Measurements from ENCODE around the gene OR6B3. TPM values are rescaled to one million over a fixed set of nuclear protein-coding genes. Genes with fewer than 3 reads are reported as not detected.

Gene OR6B3
- total RNA-seq, 1 experiment from 2014 or later = not detected

DNA sequence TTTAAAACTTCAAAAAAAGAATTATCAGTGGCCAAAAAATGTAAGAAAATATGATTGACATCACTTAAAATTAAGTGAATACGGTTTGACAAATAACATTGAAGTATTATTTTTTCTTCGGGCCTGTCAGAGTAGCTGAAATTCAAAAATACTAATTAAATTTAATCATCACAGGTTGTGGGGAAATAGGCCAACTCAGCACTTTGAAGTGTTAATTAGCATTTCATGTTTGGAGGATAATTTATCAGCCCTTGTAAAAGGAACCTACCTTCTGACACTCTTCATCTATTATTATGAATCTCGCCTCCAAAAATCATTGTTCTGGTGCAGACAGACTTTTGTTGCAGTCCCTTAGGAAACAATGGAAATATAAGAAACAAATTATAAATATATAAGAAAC is 17.6 kb upstream of the OR6B3 start:
- Histone ChIP-seq H3K27ac (ENCODE audit: low read length) (no peak overlapping the region), H3K4me2 (ENCODE audit: low read depth, low read length, poor library complexity, severe bottlenecking) (no peak overlapping the region), H3K4me1 (ENCODE audit: low read length) (no peaks in the 10 kb centered on the region)

DNA sequence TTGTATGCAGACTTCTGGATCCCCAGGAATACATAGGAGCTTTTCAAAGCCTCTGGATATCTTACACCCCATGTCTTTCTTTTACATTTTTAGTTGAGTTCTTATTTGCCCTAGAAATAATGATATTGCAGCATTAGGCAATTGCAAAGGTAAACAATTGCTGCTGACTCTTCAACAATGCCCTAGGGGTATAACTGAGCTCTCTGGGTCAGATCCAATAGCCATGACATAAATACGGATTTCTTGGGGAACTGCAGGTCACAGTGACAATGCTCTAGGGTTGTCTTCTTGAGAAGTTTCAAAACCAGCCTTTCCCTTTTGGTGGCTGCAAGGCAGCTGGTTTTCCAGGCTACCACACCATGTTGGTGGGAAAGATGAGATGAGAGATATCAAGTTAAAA is 16.5 kb upstream of the OR6B3 start:
- Histone ChIP-seq H3K36me3 (ENCODE audit: insufficient read depth, low read length) (no peaks in the 10 kb centered on the region), H3K27ac (ENCODE audit: low read length) (no peak overlapping the region), H3K4me3 (ENCODE audit: low read length) (no peak overlapping the region), H3K9me2 (replicated peaks; ENCODE audit: insufficient read depth, low read length) (no peaks in the 10 kb centered on the region), H3K27me3 (ENCODE audit: low read length) (no peaks in the 10 kb centered on the region), H3K4me2 (ENCODE audit: low read depth, low read length, poor library complexity, severe bottlenecking) (no peak overlapping the region), H3K9ac (ENCODE audit: low read length) (no peak overlapping the region), H2AFZ (ENCODE audit: low read length) (no peak overlapping the region), H3K9me3 (ENCODE audit: low read length) (no peaks in the 10 kb centered on the region), H3K79me2 (ENCODE audit: low read length) (no peaks in the 10 kb centered on the region), H4K20me1 (ENCODE audit: insufficient read depth, low read depth, low read length) (no peaks in the 10 kb centered on the region), H3K4me1 (ENCODE audit: low read length) (no peaks in the 10 kb centered on the region)
- DNase-seq = no peak

More for the DNA sequence above, 17.6 kb upstream of the OR6B3 start:
- no peaks in the 10 kb centered on the region for H3K9me2 ChIP-seq (replicated peaks; ENCODE audit: insufficient read depth, low read length)
- no peaks in the 10 kb centered on the region for H3K9me3 ChIP-seq (ENCODE audit: low read length)
- H3K36me3 ChIP-seq (ENCODE audit: insufficient read depth, low read length) = no peaks in the 10 kb centered on the region
- H3K27me3 ChIP-seq (ENCODE audit: low read length) = 0 out of 2 replicates have a peak, but pooled peaks cover 4% of the 10 kb centered on the region
- no peaks in the 10 kb centered on the region for H4K20me1 ChIP-seq (ENCODE audit: insufficient read depth, low read depth, low read length)
- no peaks in the 10 kb centered on the region for H3K79me2 ChIP-seq (ENCODE audit: low read length)
- H2AFZ ChIP-seq (ENCODE audit: low read length) = no peak overlapping the region
- H3K9ac ChIP-seq (ENCODE audit: low read length) = no peak overlapping the region
- no peak for DNase-seq
- H3K4me3 ChIP-seq (ENCODE audit: low read length) = no peak overlapping the region

DNA sequence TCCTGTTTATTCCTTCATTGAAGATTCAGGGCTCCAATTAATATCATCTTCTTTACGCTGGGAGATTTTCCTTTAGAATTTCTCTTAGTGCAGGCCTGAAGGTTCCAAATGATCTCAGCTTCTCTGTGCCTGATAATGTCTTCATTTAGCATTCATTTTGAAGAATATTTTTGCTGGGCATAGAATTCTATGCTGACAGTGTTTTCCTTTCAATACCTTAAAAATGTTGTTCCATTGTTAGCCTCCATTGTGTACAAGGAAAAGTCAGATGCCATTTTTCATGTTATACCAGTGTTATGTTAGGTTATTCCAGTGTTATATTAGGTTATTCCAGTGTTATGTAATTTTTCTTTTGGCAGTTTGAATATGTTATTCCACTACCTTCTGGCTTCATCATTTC is 14.9 kb upstream of the OR6B3 start:
- no peak overlapping the region for H3K27ac ChIP-seq (ENCODE audit: low read length)
- no peak overlapping the region for H3K4me3 ChIP-seq (ENCODE audit: low read length)
- no peaks in the 10 kb centered on the region for H3K9me3 ChIP-seq (ENCODE audit: low read length)
- no peak for DNase-seq
- H3K9ac ChIP-seq (ENCODE audit: low read length) = no peak overlapping the region
- H3K4me2 ChIP-seq (ENCODE audit: low read depth, low read length, poor library complexity, severe bottlenecking) = no peak overlapping the region
- no peaks in the 10 kb centered on the region for H3K36me3 ChIP-seq (ENCODE audit: insufficient read depth, low read length)
- no peaks in the 10 kb centered on the region for H3K79me2 ChIP-seq (ENCODE audit: low read length)
- no peaks in the 10 kb centered on the region for H3K27me3 ChIP-seq (ENCODE audit: low read length)
- H2AFZ ChIP-seq (ENCODE audit: low read length) = no peak overlapping the region
- H4K20me1 ChIP-seq (ENCODE audit: insufficient read depth, low read depth, low read length) = no peaks in the 10 kb centered on the region
- H3K9me2 ChIP-seq (replicated peaks; ENCODE audit: insufficient read depth, low read length) = no peaks in the 10 kb centered on the region
- no peaks in the 10 kb centered on the region for H3K4me1 ChIP-seq (ENCODE audit: low read length)

DNA sequence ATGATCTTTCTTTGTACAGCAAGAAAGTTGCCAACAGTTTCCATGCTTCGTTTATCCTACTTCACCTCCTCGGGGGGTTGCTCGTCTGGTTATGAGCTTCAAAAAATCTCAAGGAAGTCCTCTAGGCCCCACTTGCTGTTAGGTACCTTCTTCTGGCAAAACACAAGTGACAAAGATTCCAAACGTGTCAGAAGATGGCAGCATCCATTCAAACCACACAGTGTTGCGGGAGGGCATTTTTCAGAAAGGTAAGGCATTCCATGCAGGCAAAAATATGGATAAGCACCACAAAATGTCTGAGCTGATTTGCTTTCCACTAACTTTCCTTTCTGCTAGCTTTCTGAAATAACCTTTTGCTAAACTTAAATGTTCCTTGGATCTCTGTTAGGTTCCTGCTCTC is 13.2 kb upstream of the OR6B3 start:
- no peaks in the 10 kb centered on the region for H3K9me3 ChIP-seq (ENCODE audit: low read length)

DNA sequence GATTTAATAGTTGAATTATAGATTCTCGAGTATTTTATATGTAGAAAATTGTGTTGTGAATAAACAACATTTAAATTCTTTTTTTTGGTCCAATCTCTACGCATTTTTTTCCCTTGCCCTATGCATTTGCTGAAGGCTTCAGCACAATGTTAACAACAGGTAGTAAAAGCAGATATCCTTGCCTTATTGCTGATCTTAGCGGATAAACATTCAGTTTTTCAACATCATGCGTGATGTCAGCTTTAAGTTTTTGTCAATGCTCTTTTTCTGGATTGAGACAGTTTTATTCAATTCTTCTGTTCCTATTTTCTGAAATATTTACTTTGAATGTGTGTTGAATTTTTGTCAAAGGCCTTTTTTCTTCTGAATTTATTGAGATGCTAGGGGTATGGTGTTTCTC is 11.6 kb upstream of the OR6B3 start:
- no peaks in the 10 kb centered on the region for H3K36me3 ChIP-seq (ENCODE audit: insufficient read depth, low read length)
- no peaks in the 10 kb centered on the region for H4K20me1 ChIP-seq (ENCODE audit: insufficient read depth, low read depth, low read length)
- no peaks in the 10 kb centered on the region for H3K4me1 ChIP-seq (ENCODE audit: low read length)
- H3K79me2 ChIP-seq (ENCODE audit: low read length) = no peaks in the 10 kb centered on the region
- no peak overlapping the region for H2AFZ ChIP-seq (ENCODE audit: low read length)
- H3K27me3 ChIP-seq (ENCODE audit: low read length) = no peaks in the 10 kb centered on the region
- H3K27ac ChIP-seq (ENCODE audit: low read length) = no peak overlapping the region
- H3K4me2 ChIP-seq (ENCODE audit: low read depth, low read length, poor library complexity, severe bottlenecking) = no peak overlapping the region
- H3K9me3 ChIP-seq (ENCODE audit: low read length) = no peaks in the 10 kb centered on the region
- H3K9ac ChIP-seq (ENCODE audit: low read length) = no peak overlapping the region
- no peak overlapping the region for H3K4me3 ChIP-seq (ENCODE audit: low read length)
- DNase-seq = no peak
- H3K9me2 ChIP-seq (replicated peaks; ENCODE audit: insufficient read depth, low read length) = no peaks in the 10 kb centered on the region

More for the DNA sequence above, 13.2 kb upstream of the OR6B3 start:
- H3K4me2 ChIP-seq (ENCODE audit: low read depth, low read length, poor library complexity, severe bottlenecking) = no peak overlapping the region
- no peak overlapping the region for H2AFZ ChIP-seq (ENCODE audit: low read length)
- no peak overlapping the region for H3K27ac ChIP-seq (ENCODE audit: low read length)
- H4K20me1 ChIP-seq (ENCODE audit: insufficient read depth, low read depth, low read length) = no peaks in the 10 kb centered on the region
- no peaks in the 10 kb centered on the region for H3K4me1 ChIP-seq (ENCODE audit: low read length)
- no peak overlapping the region for H3K9ac ChIP-seq (ENCODE audit: low read length)
- H3K27me3 ChIP-seq (ENCODE audit: low read length) = no peaks in the 10 kb centered on the region
- H3K9me2 ChIP-seq (replicated peaks; ENCODE audit: insufficient read depth, low read length) = no peaks in the 10 kb centered on the region
- no peak for DNase-seq
- no peak overlapping the region for H3K4me3 ChIP-seq (ENCODE audit: low read length)
- H3K79me2 ChIP-seq (ENCODE audit: low read length) = no peaks in the 10 kb centered on the region
- no peaks in the 10 kb centered on the region for H3K36me3 ChIP-seq (ENCODE audit: insufficient read depth, low read length)

DNA sequence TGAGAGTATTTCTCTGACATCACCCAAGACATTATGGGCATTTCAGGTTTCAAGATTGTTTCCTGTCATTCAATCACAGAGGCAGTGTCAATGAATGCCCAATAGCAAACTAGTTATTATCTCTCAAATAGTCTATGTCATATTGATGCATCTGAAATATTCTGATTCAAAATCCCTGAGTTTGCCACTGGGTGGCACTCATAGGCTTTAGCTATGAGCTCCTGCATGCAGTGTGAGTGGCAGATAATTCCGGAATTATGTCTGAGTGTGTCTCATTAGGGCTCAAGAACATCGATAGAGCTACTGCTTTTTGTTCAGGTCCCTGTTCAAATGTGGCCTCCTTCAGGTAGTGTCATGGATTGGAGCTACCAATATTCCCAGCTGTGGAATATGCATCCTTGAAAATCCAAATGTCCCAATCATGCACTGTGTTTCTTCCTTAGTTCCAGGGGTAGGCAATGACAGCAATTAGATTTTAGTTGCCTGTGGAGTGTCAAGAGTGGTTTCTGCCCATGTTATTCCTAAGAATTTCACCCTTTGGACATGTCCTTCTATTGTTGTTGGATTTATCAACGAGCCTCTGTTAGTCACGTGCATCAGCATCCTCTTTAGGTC is 7.8 kb upstream of the OR6B3 start:
- Histone ChIP-seq H3K27me3 (ENCODE audit: low read length) (no peaks in the 10 kb centered on the region; the same call in 1 of the 2 replicates), H3K9me3 (ENCODE audit: low read length) (no peaks in the 10 kb centered on the region), H3K36me3 (ENCODE audit: insufficient read depth, low read length) (no peaks in the 10 kb centered on the region), H2AFZ (ENCODE audit: low read length) (no peak overlapping the region), H3K9ac (ENCODE audit: low read length) (no peak overlapping the region), H3K79me2 (ENCODE audit: low read length) (no peaks in the 10 kb centered on the region), H3K27ac (ENCODE audit: low read length) (no peak overlapping the region), H3K9me2 (replicated peaks; ENCODE audit: insufficient read depth, low read length) (no peaks in the 10 kb centered on the region), H3K4me1 (ENCODE audit: low read length) (peaks cover 11% of the 10 kb centered on the region), H3K4me3 (ENCODE audit: low read length) (no peak overlapping the region), H4K20me1 (ENCODE audit: insufficient read depth, low read depth, low read length) (no peaks in the 10 kb centered on the region), H3K4me2 (ENCODE audit: low read depth, low read length, poor library complexity, severe bottlenecking) (no peak overlapping the region)
- DNase-seq = peak; percentile 85

DNA sequence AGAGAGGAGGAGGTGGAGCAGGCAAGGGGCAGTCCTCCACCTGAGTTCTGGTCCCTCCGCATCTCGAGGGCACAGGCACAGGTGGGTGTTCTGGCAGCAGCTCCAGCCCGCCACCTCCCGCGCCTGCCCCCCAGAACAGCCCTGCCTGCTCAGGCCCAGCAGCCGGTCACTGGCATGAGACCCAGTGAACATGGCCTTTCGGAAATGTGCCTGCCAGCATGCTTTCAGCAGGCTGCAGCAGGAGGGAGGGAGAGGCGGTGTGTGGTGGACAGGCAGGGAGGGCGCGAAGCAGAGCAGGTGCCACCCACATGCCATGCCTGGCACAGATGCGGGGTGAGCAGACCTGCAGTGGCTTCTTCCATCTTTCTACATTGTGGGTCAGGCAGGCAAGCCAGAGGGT is 3.4 kb upstream of the OR6B3 start:
- Histone ChIP-seq H3K36me3 (ENCODE audit: insufficient read depth, low read length) (no peaks in the 10 kb centered on the region), H2AFZ (ENCODE audit: low read length) (no peak overlapping the region), H3K4me3 (ENCODE audit: low read length) (no peak overlapping the region), H3K27me3 (ENCODE audit: low read length) (no peaks in the 10 kb centered on the region; the same call in 1 of the 2 replicates), H3K79me2 (ENCODE audit: low read length) (no peaks in the 10 kb centered on the region), H3K27ac (ENCODE audit: low read length) (no peak overlapping the region), H3K9me2 (replicated peaks; ENCODE audit: insufficient read depth, low read length) (no peaks in the 10 kb centered on the region), H3K4me1 (ENCODE audit: low read length) (peaks cover 11% of the 10 kb centered on the region), H3K9me3 (ENCODE audit: low read length) (no peaks in the 10 kb centered on the region), H3K9ac (ENCODE audit: low read length) (no peak overlapping the region), H4K20me1 (ENCODE audit: insufficient read depth, low read depth, low read length) (no peaks in the 10 kb centered on the region), H3K4me2 (ENCODE audit: low read depth, low read length, poor library complexity, severe bottlenecking) (no peak overlapping the region)
- no peak for DNase-seq

DNA sequence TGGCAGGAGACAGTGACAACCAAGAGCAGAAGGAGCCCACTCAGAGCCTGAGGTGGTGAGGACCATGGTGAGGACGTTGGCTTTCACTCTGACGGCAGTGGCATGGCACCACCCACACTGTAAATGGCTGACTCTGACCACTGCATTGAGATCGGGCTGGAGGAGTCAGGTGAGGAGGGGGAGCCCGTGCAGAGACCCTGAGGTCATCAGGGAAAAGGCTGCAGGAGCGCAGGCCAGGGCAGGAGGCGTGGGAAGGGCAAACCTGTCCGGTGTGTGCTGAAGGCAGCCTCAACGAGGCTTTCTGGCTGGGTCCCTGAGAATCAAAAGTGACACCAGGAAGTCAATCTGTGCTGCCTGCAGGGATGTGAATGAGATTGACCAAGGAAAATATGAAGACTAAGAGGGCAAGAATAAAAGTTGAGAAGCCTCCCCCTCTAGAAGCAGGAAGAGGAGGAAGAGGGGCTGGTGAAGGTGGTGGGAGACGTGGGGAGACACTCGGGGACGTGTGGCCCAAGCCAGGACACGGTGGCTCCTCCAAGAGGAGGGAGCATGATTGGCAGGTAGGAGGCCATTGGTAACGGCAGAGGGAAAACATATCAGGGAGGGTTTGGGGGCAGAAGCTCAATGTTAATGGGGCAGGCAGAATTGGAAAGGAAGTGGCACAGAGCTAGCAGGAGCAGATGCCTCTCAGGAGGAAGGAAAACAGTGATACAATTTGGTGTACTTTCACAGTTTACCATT is 2.0 kb upstream of the OR6B3 start:
- H3K4me2 ChIP-seq (ENCODE audit: low read depth, low read length, poor library complexity, severe bottlenecking) = no peak overlapping the region
- no peak for DNase-seq

More for the DNA sequence above, 2.0 kb upstream of the OR6B3 start:
- no peak overlapping the region for H3K27ac ChIP-seq (ENCODE audit: low read length)
- no peak overlapping the region for H3K4me3 ChIP-seq (ENCODE audit: low read length)
- no peaks in the 10 kb centered on the region for H4K20me1 ChIP-seq (ENCODE audit: insufficient read depth, low read depth, low read length)
- H3K9ac ChIP-seq (ENCODE audit: low read length) = peak overlapping the region; percentile 2; the same call in 1 of the 2 replicates
- H3K27me3 ChIP-seq (ENCODE audit: low read length) = no peaks in the 10 kb centered on the region; the same call in 1 of the 2 replicates
- peaks cover 11% of the 10 kb centered on the region for H3K4me1 ChIP-seq (ENCODE audit: low read length)
- H3K9me2 ChIP-seq (replicated peaks; ENCODE audit: insufficient read depth, low read length) = no peaks in the 10 kb centered on the region
- no peak overlapping the region for H2AFZ ChIP-seq (ENCODE audit: low read length)
- H3K79me2 ChIP-seq (ENCODE audit: low read length) = no peaks in the 10 kb centered on the region
- no peaks in the 10 kb centered on the region for H3K9me3 ChIP-seq (ENCODE audit: low read length)
- no peaks in the 10 kb centered on the region for H3K36me3 ChIP-seq (ENCODE audit: insufficient read depth, low read length)
